OCI-LY7 (cell line): ENCODE measurements around the gene SERPINC1.

Experiments used
- EZH2phosphoT487 ChIP-seq: fragments of 200-600 bp; sonication (generic); IDR thresholded peaks from 2 replicates; pipeline ENCODE4 v1.6.1; 2018; ENCODE audit warnings: low read depth, borderline replicate concordance, mild to moderate bottlenecking, mixed run types, antibody characterized with exemption, low read length, moderate library complexity, mixed read lengths
- TF ChIP-seq, protein P1 (sequence below): fragments of 200-600 bp; sonication (generic); conservative IDR thresholded peaks from 2 replicates; pipeline ENCODE4 v1.5.1; 2014; ENCODE audit warnings: mild to moderate bottlenecking, antibody characterized with exemption, low read length, moderate library complexity, mixed read lengths

DNA sequence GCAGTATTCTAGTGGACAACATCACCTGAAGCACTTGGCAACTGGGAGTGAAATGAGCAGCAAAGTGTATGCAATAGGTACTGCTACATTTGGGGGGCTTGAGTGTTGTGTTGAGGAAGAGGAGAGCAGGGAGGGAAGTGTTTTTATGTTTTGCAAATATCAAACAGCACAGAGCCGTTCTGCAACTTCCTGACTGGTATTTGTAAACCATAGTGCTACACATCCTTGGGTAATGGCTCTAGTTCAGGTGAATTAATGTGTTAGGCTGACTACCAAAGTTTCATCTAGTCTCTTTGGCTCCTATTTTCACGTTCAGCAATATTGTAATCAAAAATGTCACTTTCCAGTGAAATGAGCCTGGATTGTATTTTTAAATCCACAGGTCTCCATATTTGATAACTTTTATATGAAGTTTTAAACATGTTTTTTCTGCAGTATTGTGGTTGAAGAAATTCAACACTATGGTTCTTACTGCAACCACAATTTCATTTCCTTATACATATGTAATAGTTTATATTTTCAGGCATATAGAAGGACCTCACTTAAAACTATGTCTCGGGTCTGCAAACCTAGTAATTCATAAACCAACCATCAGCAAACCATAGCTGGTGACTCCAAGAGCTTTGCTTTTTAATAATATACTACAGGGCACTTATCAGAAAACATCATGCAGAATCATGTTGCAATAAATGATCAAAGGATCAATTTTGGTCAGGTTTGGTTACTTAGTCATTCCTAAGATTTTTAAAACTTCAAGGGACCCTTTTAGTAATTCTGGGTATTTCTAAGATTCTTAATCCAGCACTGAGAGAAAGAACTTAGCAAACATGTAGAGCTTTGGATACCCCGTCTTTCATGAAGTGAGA is 30.1 kb downstream of the SERPINC1 start:
- TF ChIP-seq, protein P1, sequence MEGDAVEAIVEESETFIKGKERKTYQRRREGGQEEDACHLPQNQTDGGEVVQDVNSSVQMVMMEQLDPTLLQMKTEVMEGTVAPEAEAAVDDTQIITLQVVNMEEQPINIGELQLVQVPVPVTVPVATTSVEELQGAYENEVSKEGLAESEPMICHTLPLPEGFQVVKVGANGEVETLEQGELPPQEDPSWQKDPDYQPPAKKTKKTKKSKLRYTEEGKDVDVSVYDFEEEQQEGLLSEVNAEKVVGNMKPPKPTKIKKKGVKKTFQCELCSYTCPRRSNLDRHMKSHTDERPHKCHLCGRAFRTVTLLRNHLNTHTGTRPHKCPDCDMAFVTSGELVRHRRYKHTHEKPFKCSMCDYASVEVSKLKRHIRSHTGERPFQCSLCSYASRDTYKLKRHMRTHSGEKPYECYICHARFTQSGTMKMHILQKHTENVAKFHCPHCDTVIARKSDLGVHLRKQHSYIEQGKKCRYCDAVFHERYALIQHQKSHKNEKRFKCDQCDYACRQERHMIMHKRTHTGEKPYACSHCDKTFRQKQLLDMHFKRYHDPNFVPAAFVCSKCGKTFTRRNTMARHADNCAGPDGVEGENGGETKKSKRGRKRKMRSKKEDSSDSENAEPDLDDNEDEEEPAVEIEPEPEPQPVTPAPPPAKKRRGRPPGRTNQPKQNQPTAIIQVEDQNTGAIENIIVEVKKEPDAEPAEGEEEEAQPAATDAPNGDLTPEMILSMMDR, result no peak
- TF ChIP-seq EZH2phosphoT487, result no peak
